K562 (cell line): ENCODE results near the gene KCNJ5. TPM values are rescaled to one million over a fixed set of nuclear protein-coding genes. Genes with fewer than 3 reads are reported as not detected.

Experiments
- ATAC-seq: fragments of 200-7000 bp; cut with Tn5 transposase; 3 replicates; pipeline ENCODE4 v1.9.1; 2020; ENCODE audit warnings: moderate library complexity
- BruUV-seq: library from RNA; stranded (reverse); fragments of 400-500 nt; replicated peaks from 2 replicates; lab custom pipeline; 2021; lab: Mats Ljungman, UMichigan
- CTCF ChIA-PET: fragments of 300-600 bp; formaldehyde crosslinking; extraction: SDS; loops from one replicate; lab custom pipeline; 2021; ENCODE audit warnings: low intra/inter-chr PET ratio; lab: Yijun Ruan, JAX
- POLR2A ChIA-PET: fragments of 300-600, 350-650 bp; sonication (Branson Sonifier 250); formaldehyde crosslinking; extraction: SDS; loops from one replicate; lab custom pipeline; 2021; ENCODE audit warnings: antibody characterized with exemption, inconsistent platforms; lab: Yijun Ruan, JAX
- DNase-seq, 4 experiments: peaks; one replicate each; pipeline versions ENCODE4 v3.0.0 to v3.0.0-alpha.2; 2011 to 2018; ENCODE audit warnings: low spot score in 3 of 4, mixed read lengths in 3 of 4; ENCODE audit errors: extremely low read depth in 1 of 4
- FAIRE-seq: peaks from 2 replicates; lab custom pipeline; 2011; peaks lifted over from hg19 to GRCh38; lab: Jason Lieb, UNC
- H2AFZ ChIP-seq: 2 replicates; pipeline ENCODE4 v1.6.0; 2011; ENCODE audit warnings: low read depth, low read length, control low read depth, inconsistent platforms
- H3K27ac ChIP-seq: fragments of 200-600 bp; 3 replicates; pipeline ENCODE4 v1.8.0; 2011; ENCODE audit warnings: low read depth, mild to moderate bottlenecking, control low read depth, inconsistent platforms, low read length, moderate library complexity, mixed read lengths; ENCODE audit errors: extremely low read depth
- H3K27me3 ChIP-seq, 2 experiments: fragments of 300-600 bp in 1 of 2; 2 replicates in 1 of 2; 3 replicates in 1 of 2; pipeline versions ENCODE4 v1.6.0 to v1.8.0; 2011; ENCODE audit warnings: inconsistent platforms in 2 of 2, low read length in 2 of 2, mild to moderate bottlenecking in 1 of 2, mixed read lengths in 1 of 2, moderate library complexity in 1 of 2; ENCODE audit not compliant: control insufficient read depth in 2 of 2, insufficient read depth in 2 of 2
- H3K36me3 ChIP-seq: fragments of 300-600 bp; 3 replicates; pipeline ENCODE4 v1.8.0; 2011; ENCODE audit warnings: mild to moderate bottlenecking, low read length, inconsistent platforms; ENCODE audit not compliant: control insufficient read depth, insufficient read depth
- H3K4me1 ChIP-seq, 2 experiments: fragments of 200-600 bp in 1 of 2; replicated peaks in 1 of 2; 2 replicates in 1 of 2; 3 replicates in 1 of 2; pipeline versions ENCODE4 v1.5.1 to v1.8.0; 2011; ENCODE audit warnings: inconsistent platforms in 2 of 2, low read length in 2 of 2, mild to moderate bottlenecking in 1 of 2, mixed read lengths in 1 of 2, moderate library complexity in 1 of 2; ENCODE audit not compliant: control insufficient read depth in 2 of 2, insufficient read depth in 2 of 2
- H3K4me2 ChIP-seq: 2 replicates; pipeline ENCODE4 v1.6.1; 2011; ENCODE audit warnings: low read length, control low read depth, inconsistent platforms, mixed read lengths; ENCODE audit not compliant: insufficient read depth
- H3K4me3 ChIP-seq: fragments of 200-600 bp; sonication (generic), shearing (Covaris generic); 2 replicates; pipeline ENCODE4 v1.5.1; 2016; ENCODE audit warnings: control low read depth, inconsistent platforms
- H3K79me2 ChIP-seq: fragments of 200-600 bp; 3 replicates; pipeline ENCODE4 v1.8.0; 2011; ENCODE audit warnings: low read length, inconsistent platforms; ENCODE audit not compliant: control insufficient read depth, insufficient read depth
- H3K9ac ChIP-seq, 2 experiments: 2 replicates each; pipeline versions ENCODE4 v1.6.0 to v1.6.1; 2011; ENCODE audit warnings: low read depth in 2 of 2, low read length in 2 of 2, control low read depth in 1 of 2, inconsistent platforms in 1 of 2, mild to moderate bottlenecking in 1 of 2, mixed read lengths in 1 of 2; ENCODE audit not compliant: insufficient read depth in 1 of 2
- H3K9me1 ChIP-seq: one replicate; pipeline ENCODE4 v1.6.0; 2011; ENCODE audit warnings: inconsistent platforms, mild to moderate bottlenecking, low read length, moderate library complexity; ENCODE audit not compliant: control insufficient read depth, insufficient read depth
- H3K9me3 ChIP-seq: replicated peaks from 2 replicates; pipeline ENCODE4 v1.5.1; 2011; ENCODE audit warnings: low read depth, low read length, inconsistent platforms; ENCODE audit not compliant: control insufficient read depth, insufficient read depth
- H4K20me1 ChIP-seq: replicated peaks from 2 replicates; pipeline ENCODE4 v1.6.1; 2011; ENCODE audit warnings: low read length, inconsistent platforms, mixed read lengths; ENCODE audit not compliant: control insufficient read depth, insufficient read depth
- BCOR ChIP-seq: fragments of 450-650 bp; IDR thresholded peaks from 2 replicates; pipeline ENCODE4 v1.6.1; 2016
- HDAC2 ChIP-seq: fragments of 450-650 bp; IDR thresholded peaks from 2 replicates; pipeline ENCODE4 v1.6.1; 2016; ENCODE audit warnings: mild to moderate bottlenecking
- MEF2D ChIP-seq: conservative IDR thresholded peaks from 2 replicates; pipeline ENCODE4 v1.6.1; 2016; ENCODE audit warnings: low read depth, missing genetic modification characterization, missing compliant biosample characterization
- NR3C1 ChIP-seq: sonication (generic); formaldehyde crosslinking; IDR thresholded peaks from 2 replicates; pipeline ENCODE4 v1.8.1; 2022; ENCODE audit warnings: missing genetic modification reagents
- ZBTB9 ChIP-seq: fragments of 450-650 bp; formaldehyde crosslinking; IDR thresholded peaks from 2 replicates; pipeline ENCODE4 v1.4.0; 2020; ENCODE audit warnings: mild to moderate bottlenecking, moderate library complexity
- WGBS: fragments of 100-300 bp; shearing (Covaris generic); methylation state at CpG from one replicate; pipeline ENCODE4 v1.1.6; 2016; ENCODE audit warnings: low coverage, mixed read lengths; ENCODE audit not compliant: insufficient coverage; ENCODE audit errors: missing lambda C conversion rate; 5-methylcytosine and 5-hydroxymethylcytosine counted together
- in situ Hi-C: fragments of 300-500 bp; cut with MboI; formaldehyde crosslinking; loops from 4 replicates; pipeline ENCODE4 v1.15.0; 2018; ENCODE audit warnings: inconsistent platforms, mixed read lengths
- intact Hi-C: fragments of 100-400 bp; cut with micrococcal nuclease; formaldehyde crosslinking; loops from 2 replicates; pipeline ENCODE4 v1.14.2; 2022
- polyA plus RNA-seq, 8 experiments: library from polyadenylated mRNA; depleted of rRNA in 4 of 8; stranded (reverse) in 5 of 8; unstranded in 3 of 8; fragments of >200 nt; fragmentation: Nextera tagmentation in 2 of 8; fragmentation: Illumina TruSeq in 1 of 8; extraction: Ambion mirVana in 2 of 8; extraction: Trizol in 1 of 8; gene quantifications; 2 replicates each; pipeline versions ENCODE4 v1.2.1 to v1.2.3, GENCODE V29; 2011 to 2014; ENCODE audit warnings: inconsistent platforms in 1 of 8, missing spikeins in 1 of 8
- total RNA-seq, 7 experiments: library from RNA; depleted of rRNA in 6 of 7; stranded (reverse); fragments of >200 nt in 6 of 7; fragmentation: Illumina TruSeq in 2 of 7; extraction: Trizol in 2 of 7; gene quantifications; 2 replicates each; pipeline versions ENCODE4 v1.2.1 to v1.2.3, GENCODE V29; 2011 to 2021; ENCODE audit warnings: low replicate concordance in 1 of 7

KCNJ5 gene
- total and polyA plus RNA-seq, 9 of the 15 experiments (the other 6 are each of a cell fraction or from before 2014, with no cell fraction given) = 0.04 TPM; not detected in 8

DNA sequence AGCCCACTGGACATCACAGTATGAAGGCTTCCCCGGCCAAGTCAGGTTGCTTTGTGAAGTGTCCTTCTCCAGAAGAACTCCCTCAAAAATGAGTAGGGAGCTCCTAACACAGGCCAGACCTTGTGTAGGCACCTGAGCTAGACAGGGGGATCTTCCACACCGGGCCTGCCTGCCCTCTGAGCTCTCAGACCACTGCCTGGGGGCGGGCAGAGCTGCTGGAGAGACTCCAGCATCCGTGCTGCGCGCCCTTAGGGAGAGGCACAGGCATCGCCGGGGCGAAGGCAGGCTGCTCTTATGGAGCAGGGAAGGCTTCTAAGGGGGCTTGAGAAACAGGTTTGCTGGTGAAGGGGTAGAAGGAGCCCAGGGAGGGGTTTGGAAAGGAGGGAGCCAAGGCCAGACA, 4.4 kb downstream of the KCNJ5 start:
- in situ Hi-C loops (loop anchor here (25.0 kb wide), 1 partner anchor 417 kb away; no protein-coding TSS in a partner anchor), intact Hi-C loops (no loop called here)
- H3K36me3 ChIP-seq = no peaks in the 10 kb centered on the region
- no peaks in the 10 kb centered on the region for H3K9me3 ChIP-seq
- H3K9ac ChIP-seq = no peak overlapping the region; a peak in 1 of 4 replicates
- ATAC-seq (no peak; the same call in 2 of the 3 replicates), DNase-seq (no peak), FAIRE-seq (no peak)
- CTCF ChIA-PET = no interaction called here
- no peak overlapping the region for H3K4me3 ChIP-seq
- no peaks in the 10 kb centered on the region for H4K20me1 ChIP-seq
- peaks cover 0 to 2% of the 10 kb centered on the region in 2 experiments; a peak in 2 of 5 replicates for H3K27me3 ChIP-seq
- H3K27ac ChIP-seq = no peak overlapping the region
- POLR2A ChIA-PET = no interaction called here
- no peak overlapping the region for H3K4me2 ChIP-seq
- BruUV-seq = no TSS peak
- H3K79me2 ChIP-seq = no peaks in the 10 kb centered on the region
- WGBS = under 1% methylated on average over 9 of the region's 9 CpGs
- no peak overlapping the region for H2AFZ ChIP-seq
- peaks cover 0 to 5% of the 10 kb centered on the region in 2 experiments; a peak in 2 of 5 replicates for H3K4me1 ChIP-seq
- H3K9me1 ChIP-seq = no peaks in the 10 kb centered on the region
- TF ChIP-seq NR3C1 = no peak

DNA sequence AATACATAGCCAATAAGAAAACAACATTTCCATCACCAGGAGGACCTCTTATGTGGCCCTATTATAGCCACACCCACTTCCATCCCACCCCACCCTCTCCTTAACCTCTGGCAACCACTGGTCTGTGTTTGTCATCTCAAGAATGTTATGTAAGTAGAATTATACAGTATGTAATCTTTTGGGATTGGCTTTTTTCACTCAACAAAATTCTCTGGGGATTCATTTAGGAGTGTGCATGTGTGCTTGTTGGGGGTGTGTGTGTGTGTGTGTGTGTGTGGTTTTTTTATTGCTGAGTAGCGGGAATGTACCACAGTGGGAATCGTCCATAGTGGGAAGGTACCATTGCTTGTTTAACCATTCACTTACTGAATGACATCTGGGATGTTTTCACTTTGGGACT, 5.2 kb downstream of the KCNJ5 start:
- Histone ChIP-seq H3K36me3 (no peaks in the 10 kb centered on the region), H3K9me3 (no peaks in the 10 kb centered on the region), H3K4me1 (peaks cover 0 to 5% of the 10 kb centered on the region in 2 experiments; a peak in 2 of 5 replicates), H3K27me3 (peaks cover 0 to 5% of the 10 kb centered on the region in 2 experiments; a peak in 2 of 5 replicates), H4K20me1 (no peaks in the 10 kb centered on the region; the same call in 1 of the 2 replicates), H3K27ac (no peak overlapping the region), H3K79me2 (no peaks in the 10 kb centered on the region), H2AFZ (no peak overlapping the region), H3K9me1 (no peaks in the 10 kb centered on the region), H3K9ac (no peak overlapping the region), H3K4me3 (no peak overlapping the region), H3K4me2 (no peak overlapping the region)
- BruUV-seq = no TSS peak
- FAIRE-seq (no peak), DNase-seq (no peak), ATAC-seq (no peak)
- POLR2A ChIA-PET = no interaction called here
- intact Hi-C loops = no loop called here
- CTCF ChIA-PET = no interaction called here
- no peak for TF ChIP-seq ZBTB9 (CRISPR knock-in tag)
- no peak for TF ChIP-seq BCOR
- TF ChIP-seq MEF2D (tag) = no peak
- TF ChIP-seq HDAC2 = no peak
- WGBS = 0% methylated on average over 2 of the region's 2 CpGs
- in situ Hi-C loops = loop anchor here (25.0 kb wide), 1 partner anchor 416 kb away; no protein-coding TSS in a partner anchor
